GM15510 (cell line): ENCODE results near the gene RHAG.

Experiments
- POLR2A ChIP-seq: IDR thresholded peaks from 3 replicates; pipeline ENCODE4 v1.6.1; 2011; ENCODE audit warnings: borderline replicate concordance; ENCODE audit not compliant: insufficient read length; ENCODE audit errors: extremely low read depth

The RHAG gene

GRCh38 chr6:49636713-49637349 lies at the start of gene RHAG:
Gene RHAG, minus strand, starts transcription at chr6:49636839. Its CDS starts 27 bp downstream, at chr6:49636812.
- TF ChIP-seq POLR2A: no peak

GRCh38 chr6:49676671-49677281 lies 40.1 kb upstream of the RHAG start:
- no peak for TF ChIP-seq POLR2A

- TF ChIP-seq POLR2A: no peak
These were observed 39.2 kb upstream of the RHAG start for GRCh38 chr6:49675816-49676215.

- no peak for TF ChIP-seq POLR2A
These were observed 31.5 kb upstream of the RHAG start for GRCh38 chr6:49668083-49668511.

- no peak for TF ChIP-seq POLR2A
These were observed 30.5 kb upstream of the RHAG start for GRCh38 chr6:49666930-49667757.

GRCh38 chr6:49666480-49666879 lies 29.8 kb upstream of the RHAG start:
- TF ChIP-seq POLR2A: no peak

- TF ChIP-seq POLR2A: no peak
These were observed 28.2 kb upstream of the RHAG start for GRCh38 chr6:49664817-49665216.

GRCh38 chr6:49662892-49663261 lies 26.2 kb upstream of the RHAG start:
- no peak for TF ChIP-seq POLR2A

GRCh38 chr6:49662231-49662891 lies 25.7 kb upstream of the RHAG start:
- no peak for TF ChIP-seq POLR2A

GRCh38 chr6:49653942-49654341 lies 17.3 kb upstream of the RHAG start:
- TF ChIP-seq POLR2A: no peak

GRCh38 chr6:49653438-49653837 lies 16.8 kb upstream of the RHAG start:
- no peak for TF ChIP-seq POLR2A

GRCh38 chr6:49651239-49651638 lies 14.6 kb upstream of the RHAG start:
- no peak for TF ChIP-seq POLR2A

GRCh38 chr6:49649988-49650387 lies 13.3 kb upstream of the RHAG start:
- TF ChIP-seq POLR2A: no peak

- no peak for TF ChIP-seq POLR2A
These were observed 11.4 kb upstream of the RHAG start for GRCh38 chr6:49648036-49648435.

- TF ChIP-seq POLR2A: no peak
These were observed 10.8 kb upstream of the RHAG start for GRCh38 chr6:49647476-49647875.
